Embryonic facial prominence (tissue), 1 donor: Measurements from ENCODE around the gene KDM2B.

ENCODE experiments used
- DNase-seq: peaks from one replicate; pipeline ENCODE4 v3.0.0-alpha.2; 2016; ENCODE audit errors: extremely low spot score

Gene KDM2B

DNA sequence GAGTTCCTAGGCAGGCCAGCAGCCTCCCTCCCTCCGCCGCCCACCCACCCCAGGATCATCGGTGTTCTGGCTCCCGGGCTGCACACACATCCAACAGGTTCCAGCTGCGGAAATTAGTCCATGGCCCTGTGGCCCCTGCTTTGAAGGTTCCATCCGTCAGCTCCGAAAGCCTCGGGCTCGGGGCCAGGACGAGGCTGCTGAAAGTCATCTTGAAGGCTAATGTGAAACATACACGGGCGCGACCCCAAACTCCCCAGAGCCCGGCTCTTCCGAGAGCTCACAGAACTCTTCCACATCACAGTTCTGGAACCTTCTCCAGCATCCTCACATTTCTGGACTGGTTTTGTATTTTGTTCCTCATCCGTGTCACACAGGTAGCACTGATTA lies 19.8 kb downstream of the KDM2B start:
- no peak for DNase-seq

DNA sequence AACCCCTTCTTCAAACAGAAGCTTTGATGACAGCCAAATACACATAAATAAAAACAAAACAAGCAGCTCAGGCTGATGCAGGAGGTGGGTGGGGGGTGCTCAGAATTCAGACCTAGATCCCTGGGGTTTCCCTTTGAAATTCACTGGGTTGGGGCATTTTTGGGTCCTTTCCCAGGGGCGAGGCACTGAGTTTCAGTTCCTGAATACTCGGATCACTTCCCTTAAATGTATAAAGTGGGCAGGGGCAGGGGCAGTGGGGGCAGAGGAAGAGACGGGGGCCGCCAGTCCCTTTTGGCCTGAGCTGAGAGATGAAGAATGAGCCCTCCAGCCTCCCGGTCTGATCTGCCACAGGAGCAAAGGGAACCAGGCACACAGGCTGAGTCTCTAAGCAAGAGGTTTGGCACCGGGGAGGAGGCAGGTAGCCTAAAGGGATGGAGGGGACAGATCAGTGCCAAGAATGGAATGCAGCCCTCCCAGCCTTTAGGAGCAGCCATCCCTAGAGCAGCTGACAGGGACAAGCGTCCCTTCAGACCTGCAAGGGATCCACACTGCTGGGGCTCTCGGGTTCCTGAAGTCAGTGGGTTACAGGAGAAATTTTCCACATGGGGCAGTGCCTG lies 20.3 kb downstream of the KDM2B start:
- DNase-seq, result no peak

GRCh38 chr12:121558956-121559355 lies 21.9 kb downstream of the KDM2B start:
- DNase-seq, result no peak

- no peak for DNase-seq
These were observed 29.7 kb downstream of the KDM2B start for GRCh38 chr12:121550974-121551634.

GRCh38 chr12:121549075-121549474 lies 31.7 kb downstream of the KDM2B start:
- no peak for DNase-seq

- no peak for DNase-seq
These were observed 35.3 kb downstream of the KDM2B start for GRCh38 chr12:121545480-121545879.

- DNase-seq, result no peak
These were observed 37.0 kb downstream of the KDM2B start for GRCh38 chr12:121543786-121544185.

DNA sequence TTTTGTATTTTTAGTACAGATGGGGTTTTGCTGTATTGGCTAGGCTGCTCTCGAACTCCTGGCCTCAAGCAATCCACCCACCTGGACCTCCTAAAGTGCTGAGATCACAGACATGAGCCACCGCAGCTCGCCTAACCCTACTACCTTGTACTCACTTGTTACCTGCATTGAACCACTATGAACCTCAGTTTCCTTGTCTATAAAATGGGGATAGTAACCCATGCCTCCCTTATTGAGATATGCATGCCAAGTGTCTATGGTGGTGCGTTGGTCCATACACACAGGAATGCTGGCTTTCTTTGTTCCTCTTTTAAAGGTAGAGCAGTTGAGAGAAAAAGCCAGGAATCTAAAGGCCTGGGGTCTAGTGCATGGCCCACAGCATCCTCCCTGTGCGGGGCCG lies 40.9 kb downstream of the KDM2B start:
- DNase-seq, result no peak

- DNase-seq, result no peak
These were observed 42.1 kb downstream of the KDM2B start for GRCh38 chr12:121538699-121539061.

- DNase-seq, result no peak
These were observed 42.8 kb downstream of the KDM2B start for GRCh38 chr12:121537814-121538698.

GRCh38 chr12:121536899-121537813 lies 43.7 kb downstream of the KDM2B start:
- no peak for DNase-seq

DNA sequence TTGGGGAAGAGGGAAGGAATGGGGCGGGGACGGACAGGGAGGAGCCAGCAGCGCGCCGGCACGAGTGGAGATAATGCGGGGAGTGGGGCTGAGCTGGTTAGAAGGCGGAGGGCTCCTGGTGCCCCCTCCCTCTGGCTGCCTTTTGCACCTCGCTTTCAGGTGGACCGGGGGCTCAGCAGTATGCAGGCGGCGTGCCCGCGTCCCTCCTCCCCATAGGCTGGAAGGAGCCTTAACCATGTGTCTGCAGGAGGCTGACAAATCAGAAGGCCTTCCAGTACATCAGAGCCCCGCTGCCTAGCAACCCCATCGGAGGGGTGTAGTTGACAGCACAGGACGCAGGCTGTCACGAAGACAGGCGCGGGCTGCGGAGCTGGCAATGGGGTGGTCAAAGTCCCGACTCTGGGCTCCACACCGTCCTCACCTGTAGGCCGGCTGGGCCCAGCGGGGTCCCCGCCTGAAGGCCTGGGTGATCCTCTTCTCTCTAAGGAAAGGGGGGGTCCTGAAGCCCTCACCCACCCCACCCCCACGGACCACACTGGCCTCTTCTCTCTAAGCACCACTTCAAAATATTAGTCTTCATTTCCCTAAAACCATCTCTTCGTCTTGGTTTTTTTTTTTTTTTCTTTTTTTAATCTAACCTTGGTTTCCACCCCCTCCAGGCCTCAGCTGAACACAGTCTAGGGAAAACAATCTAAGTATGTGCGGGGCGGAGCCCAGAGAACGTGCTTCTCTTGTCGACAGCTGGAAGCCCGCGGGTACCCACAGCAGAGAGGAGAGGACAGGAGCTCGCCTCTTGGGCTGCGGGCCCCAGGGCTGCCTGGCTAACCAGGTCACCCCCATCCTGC lies 44.5 kb downstream of the KDM2B start:
- peak; percentile 79 for DNase-seq

GRCh38 chr12:121535150-121536053 lies 45.4 kb downstream of the KDM2B start:
- DNase-seq, result no peak

GRCh38 chr12:121534495-121535148 lies 46.2 kb downstream of the KDM2B start:
- no peak for DNase-seq

GRCh38 chr12:121533394-121534090 lies 47.3 kb downstream of the KDM2B start:
- DNase-seq, result no peak

DNA sequence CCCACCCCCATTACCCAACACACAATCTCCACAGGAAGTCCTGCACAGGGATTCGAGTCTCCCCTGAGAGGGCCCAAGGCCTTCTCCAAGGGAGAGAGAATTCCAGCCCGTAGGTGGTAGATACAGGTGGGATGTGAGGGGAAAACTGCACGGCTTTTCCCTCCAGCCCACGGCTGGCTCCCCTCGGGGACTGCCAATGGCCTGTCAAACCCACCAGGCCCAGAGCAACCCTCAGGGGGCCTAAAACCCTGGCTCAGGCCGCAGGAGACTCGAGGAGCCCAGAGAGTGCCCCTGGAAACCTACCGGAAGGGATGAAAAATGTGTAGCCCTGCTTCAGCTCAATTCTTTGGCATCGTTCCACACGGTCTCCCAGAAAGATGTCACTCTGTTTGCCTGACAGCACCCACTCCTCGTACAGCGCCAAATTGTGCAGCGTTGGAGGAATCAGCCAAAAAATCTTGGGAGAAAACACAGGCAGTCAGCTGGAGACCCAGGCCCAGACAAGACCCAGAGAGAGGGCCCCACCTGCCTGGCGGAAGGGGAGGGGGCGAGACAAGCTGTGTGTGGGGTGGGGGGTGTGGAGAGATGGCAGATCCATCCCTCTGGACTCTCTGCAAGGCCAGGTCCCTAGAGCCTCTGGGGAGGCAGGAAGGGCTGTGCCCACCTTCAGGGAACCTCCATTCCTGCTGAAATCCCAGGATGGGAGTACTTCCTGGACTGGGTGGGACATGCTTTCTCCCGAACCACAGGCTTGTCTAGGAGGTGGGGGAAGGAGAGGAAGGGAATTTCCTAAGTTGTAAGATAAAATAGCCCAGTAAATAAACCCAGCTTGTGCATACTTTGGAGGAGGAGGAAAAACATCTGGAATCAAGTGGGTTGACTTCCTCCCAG lies 48.1 kb downstream of the KDM2B start:
- DNase-seq, result peak; percentile 20

- peak; percentile 3 for DNase-seq
These were observed 49.5 kb downstream of the KDM2B start for GRCh38 chr12:121531356-121531750.
